HL-60 (cell line): ENCODE measurements around the gene TSTD2.

Experiments used
- DNase-seq, 2 experiments: peaks; one replicate each; pipeline ENCODE4 v3.0.0-alpha.2; 2010 to 2020; ENCODE audit warnings: low read depth in 1 of 2, low spot score in 1 of 2
- H3K27ac ChIP-seq: fragments of 250-450 bp; sonication (Bioruptor Pico); replicated peaks from 2 replicates; pipeline ENCODE4 v1.5.1; 2020; ENCODE audit warnings: mild to moderate bottlenecking, moderate library complexity
- H3K27me3 ChIP-seq: fragments of 250-450 bp; sonication (Bioruptor Pico); 2 replicates; pipeline ENCODE4 v1.5.1; 2021; ENCODE audit warnings: mild to moderate bottlenecking, moderate library complexity; ENCODE audit not compliant: insufficient read depth, poor library complexity, severe bottlenecking
- H3K4me3 ChIP-seq: replicated peaks from 2 replicates; pipeline ENCODE4 v1.5.1; 2011; ENCODE audit warnings: mild to moderate bottlenecking, control low read depth, low read length; ENCODE audit not compliant: insufficient read depth
- GABPA ChIP-seq: IDR thresholded peaks from 2 replicates; pipeline ENCODE4 v1.6.1; 2012; ENCODE audit warnings: low read depth
- POLR2AphosphoS5 ChIP-seq: IDR thresholded peaks from 2 replicates; pipeline ENCODE4 v1.6.1; 2012; ENCODE audit warnings: low read depth
- SPI1 ChIP-seq: IDR thresholded peaks from 2 replicates; pipeline ENCODE4 v1.6.1; 2012; ENCODE audit warnings: low read depth, mild to moderate bottlenecking, borderline replicate concordance
- TF ChIP-seq, protein P1 (sequence below): IDR thresholded peaks from 2 replicates; pipeline ENCODE4 v1.6.1; 2012; ENCODE audit warnings: low read depth; ENCODE audit not compliant: insufficient replicate concordance
- TF ChIP-seq, protein P2 (sequence below): IDR thresholded peaks from one replicate; pipeline ENCODE4 v1.5.1; 2011; ENCODE audit warnings: low read length, control low read depth, inconsistent platforms; ENCODE audit not compliant: insufficient read depth

The TSTD2 gene

DNA sequence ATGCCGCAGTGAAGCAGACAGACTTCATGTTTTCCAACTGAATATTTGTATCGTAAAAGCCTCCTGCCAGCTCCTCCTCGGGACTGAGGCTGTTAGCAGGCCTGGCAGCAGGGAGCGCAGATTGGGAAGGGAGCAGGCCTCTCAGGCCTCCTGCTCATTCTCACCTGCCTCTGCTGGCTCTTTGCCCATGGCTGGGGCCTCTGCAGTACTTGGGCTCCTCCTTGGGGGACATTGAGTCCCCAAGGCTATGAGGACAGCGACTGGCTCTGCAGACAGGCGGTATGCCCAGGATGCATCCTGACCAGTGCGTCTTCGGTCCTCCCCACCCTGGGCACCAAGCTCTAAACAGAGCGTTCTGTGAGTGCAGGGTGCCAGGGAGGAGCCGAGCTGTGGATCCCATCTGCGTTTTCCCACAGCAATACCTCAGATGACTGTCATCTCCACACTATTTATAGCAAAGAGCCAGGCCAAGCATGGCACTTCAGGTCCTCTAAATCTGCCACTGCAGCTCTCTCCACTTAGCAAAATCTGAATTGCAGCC is 38.7 kb downstream of the TSTD2 start:
- no peak for DNase-seq
- H3K4me3 ChIP-seq: no peak overlapping the region
- TF ChIP-seq, protein P1, sequence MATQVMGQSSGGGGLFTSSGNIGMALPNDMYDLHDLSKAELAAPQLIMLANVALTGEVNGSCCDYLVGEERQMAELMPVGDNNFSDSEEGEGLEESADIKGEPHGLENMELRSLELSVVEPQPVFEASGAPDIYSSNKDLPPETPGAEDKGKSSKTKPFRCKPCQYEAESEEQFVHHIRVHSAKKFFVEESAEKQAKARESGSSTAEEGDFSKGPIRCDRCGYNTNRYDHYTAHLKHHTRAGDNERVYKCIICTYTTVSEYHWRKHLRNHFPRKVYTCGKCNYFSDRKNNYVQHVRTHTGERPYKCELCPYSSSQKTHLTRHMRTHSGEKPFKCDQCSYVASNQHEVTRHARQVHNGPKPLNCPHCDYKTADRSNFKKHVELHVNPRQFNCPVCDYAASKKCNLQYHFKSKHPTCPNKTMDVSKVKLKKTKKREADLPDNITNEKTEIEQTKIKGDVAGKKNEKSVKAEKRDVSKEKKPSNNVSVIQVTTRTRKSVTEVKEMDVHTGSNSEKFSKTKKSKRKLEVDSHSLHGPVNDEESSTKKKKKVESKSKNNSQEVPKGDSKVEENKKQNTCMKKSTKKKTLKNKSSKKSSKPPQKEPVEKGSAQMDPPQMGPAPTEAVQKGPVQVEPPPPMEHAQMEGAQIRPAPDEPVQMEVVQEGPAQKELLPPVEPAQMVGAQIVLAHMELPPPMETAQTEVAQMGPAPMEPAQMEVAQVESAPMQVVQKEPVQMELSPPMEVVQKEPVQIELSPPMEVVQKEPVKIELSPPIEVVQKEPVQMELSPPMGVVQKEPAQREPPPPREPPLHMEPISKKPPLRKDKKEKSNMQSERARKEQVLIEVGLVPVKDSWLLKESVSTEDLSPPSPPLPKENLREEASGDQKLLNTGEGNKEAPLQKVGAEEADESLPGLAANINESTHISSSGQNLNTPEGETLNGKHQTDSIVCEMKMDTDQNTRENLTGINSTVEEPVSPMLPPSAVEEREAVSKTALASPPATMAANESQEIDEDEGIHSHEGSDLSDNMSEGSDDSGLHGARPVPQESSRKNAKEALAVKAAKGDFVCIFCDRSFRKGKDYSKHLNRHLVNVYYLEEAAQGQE: no peak
- TF ChIP-seq POLR2AphosphoS5: no peak
- no peak for TF ChIP-seq GABPA
- no peak for TF ChIP-seq SPI1
- TF ChIP-seq, protein P2, sequence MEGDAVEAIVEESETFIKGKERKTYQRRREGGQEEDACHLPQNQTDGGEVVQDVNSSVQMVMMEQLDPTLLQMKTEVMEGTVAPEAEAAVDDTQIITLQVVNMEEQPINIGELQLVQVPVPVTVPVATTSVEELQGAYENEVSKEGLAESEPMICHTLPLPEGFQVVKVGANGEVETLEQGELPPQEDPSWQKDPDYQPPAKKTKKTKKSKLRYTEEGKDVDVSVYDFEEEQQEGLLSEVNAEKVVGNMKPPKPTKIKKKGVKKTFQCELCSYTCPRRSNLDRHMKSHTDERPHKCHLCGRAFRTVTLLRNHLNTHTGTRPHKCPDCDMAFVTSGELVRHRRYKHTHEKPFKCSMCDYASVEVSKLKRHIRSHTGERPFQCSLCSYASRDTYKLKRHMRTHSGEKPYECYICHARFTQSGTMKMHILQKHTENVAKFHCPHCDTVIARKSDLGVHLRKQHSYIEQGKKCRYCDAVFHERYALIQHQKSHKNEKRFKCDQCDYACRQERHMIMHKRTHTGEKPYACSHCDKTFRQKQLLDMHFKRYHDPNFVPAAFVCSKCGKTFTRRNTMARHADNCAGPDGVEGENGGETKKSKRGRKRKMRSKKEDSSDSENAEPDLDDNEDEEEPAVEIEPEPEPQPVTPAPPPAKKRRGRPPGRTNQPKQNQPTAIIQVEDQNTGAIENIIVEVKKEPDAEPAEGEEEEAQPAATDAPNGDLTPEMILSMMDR: no peak
- no peak overlapping the region for H3K27ac ChIP-seq
- H3K27me3 ChIP-seq: no peaks in the 10 kb centered on the region

DNA sequence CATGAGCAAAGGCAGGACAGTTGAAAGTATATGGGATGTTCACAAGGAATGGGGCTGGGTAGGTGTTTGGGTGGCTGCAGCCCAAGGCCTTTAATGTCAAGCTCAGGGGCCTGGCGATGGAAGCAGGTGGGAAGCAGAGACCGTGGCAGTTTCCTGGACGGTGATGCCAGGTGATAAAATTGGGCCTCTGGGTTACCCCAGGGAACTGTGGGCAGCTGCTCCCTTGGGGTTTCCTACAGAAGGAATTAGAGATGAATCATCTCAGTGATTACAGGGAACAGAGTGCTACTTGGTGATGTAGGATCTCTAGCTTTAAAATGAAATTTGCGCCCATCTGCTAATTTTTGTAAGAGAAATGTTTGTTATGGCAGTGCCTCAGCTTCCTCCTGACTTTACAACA is 39.2 kb downstream of the TSTD2 start:
- DNase-seq: no peak
- TF ChIP-seq POLR2AphosphoS5 (no peak), SPI1 (no peak), GABPA (no peak)
- TF ChIP-seq, protein P2: no peak
- TF ChIP-seq, protein P1: no peak
- H3K4me3 ChIP-seq: no peak overlapping the region
- H3K27ac ChIP-seq: no peak overlapping the region
- no peaks in the 10 kb centered on the region for H3K27me3 ChIP-seq

DNA sequence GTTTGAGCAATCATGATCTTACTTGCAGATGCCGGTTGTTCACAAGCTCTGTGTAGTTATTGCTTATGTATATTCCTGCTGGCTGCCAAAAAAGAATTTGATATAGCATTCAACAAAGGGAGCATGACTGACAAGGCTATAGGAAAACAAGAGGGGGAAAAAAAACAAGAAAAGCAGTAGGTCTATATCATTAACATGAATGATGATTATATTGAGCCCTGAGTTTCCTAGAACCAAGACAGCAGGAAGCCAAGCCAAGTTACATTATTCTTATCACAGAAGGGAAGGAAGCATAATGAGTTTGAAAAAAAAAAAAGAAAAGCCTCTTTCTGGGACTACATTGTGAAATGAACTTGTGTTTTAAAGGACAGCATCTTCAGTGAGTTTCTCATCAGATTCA is 41.0 kb downstream of the TSTD2 start:
- H3K4me3 ChIP-seq: no peak overlapping the region

More for the DNA sequence above, 41.0 kb downstream of the TSTD2 start:
- TF ChIP-seq, protein P1: no peak
- no peak for TF ChIP-seq GABPA
- no peak for TF ChIP-seq SPI1
- TF ChIP-seq, protein P2: no peak
- no peak for TF ChIP-seq POLR2AphosphoS5
- Histone ChIP-seq H3K27me3 (no peaks in the 10 kb centered on the region), H3K27ac (no peak overlapping the region)
- no peak for DNase-seq
